Sciatic nerve (tissue), 2 donors: ENCODE results near the gene VDR. TPM values are rescaled to one million over a fixed set of nuclear protein-coding genes. Genes with fewer than 3 reads are reported as not detected.
A peak's percentile ranks its signal among the peaks of the same experiment; 100 is the strongest.

Source experiments
- ATAC-seq: fragments of 200-7000 bp; cut with Tn5 transposase; one replicate; pipeline ENCODE4 v1.9.1; 2020; ENCODE audit warnings: mild to moderate bottlenecking, moderate library complexity
- DNase-seq: peaks from one replicate; pipeline ENCODE4 v3.0.0-alpha.2; 2020; ENCODE audit warnings: low spot score
- intact Hi-C: fragments of 100-400 bp; cut with DNase I; formaldehyde crosslinking; loops from one replicate; pipeline ENCODE4 v1.14.2; 2022
- total RNA-seq: library from RNA; stranded (reverse); fragmentation: NEBNext Ultra II Directional; extraction: Animal tissue kit (Norgen Biotek cat#: 25700); gene quantifications from one replicate; pipeline ENCODE4 v1.2.1, GENCODE V29; 2021
- donor health status: DM: no; HTN: no; CAD: no.
- donor health status: DM: no; HTN: no; CAD: no.

The VDR gene
- total RNA-seq, 1 donor from 2014 or later, result 1.9 TPM

GRCh38 chr12:47938093-47938492, 33.3 kb upstream of the VDR start:
- no peak for DNase-seq
- intact Hi-C loops, result no loop called here
- ATAC-seq, result no peak

- intact Hi-C loops, result no loop called here
- ATAC-seq, result peak; percentile 91
- peak; percentile 68 for DNase-seq
Observed at GRCh38 chr12:47935184-47935583, 30.4 kb upstream of the VDR start.

GRCh38 chr12:47931187-47931586, 26.4 kb upstream of the VDR start:
- ATAC-seq (no peak), DNase-seq (no peak)
- intact Hi-C loops, result no loop called here

- ATAC-seq (no peak), DNase-seq (no peak)
- intact Hi-C loops, result no loop called here
Observed at GRCh38 chr12:47930634-47931033, 25.8 kb upstream of the VDR start.

- intact Hi-C loops, result no loop called here
- no peak for DNase-seq
- no peak for ATAC-seq
Observed at GRCh38 chr12:47927346-47927745, 22.6 kb upstream of the VDR start.

DNA sequence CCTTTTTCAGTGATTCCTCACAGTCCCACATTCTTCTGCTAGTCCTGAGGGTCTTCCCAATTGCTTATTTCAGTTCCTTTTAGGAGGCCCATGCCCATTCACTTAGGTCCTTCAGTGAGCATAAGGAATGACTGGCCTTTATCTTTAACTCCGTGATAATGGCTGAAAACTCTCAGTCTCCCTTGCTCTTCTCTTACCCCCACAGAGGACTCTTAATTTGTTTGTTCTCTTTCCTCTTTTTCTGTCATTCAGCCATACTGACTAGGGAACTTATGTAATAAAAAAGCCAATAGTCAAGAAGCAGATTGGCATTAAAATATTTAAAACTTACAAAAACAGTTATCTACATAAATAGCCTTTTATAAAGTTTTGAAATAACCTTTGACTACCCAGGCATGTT, 17.1 kb upstream of the VDR start:
- ATAC-seq, result no peak
- intact Hi-C loops, result no loop called here

DNA sequence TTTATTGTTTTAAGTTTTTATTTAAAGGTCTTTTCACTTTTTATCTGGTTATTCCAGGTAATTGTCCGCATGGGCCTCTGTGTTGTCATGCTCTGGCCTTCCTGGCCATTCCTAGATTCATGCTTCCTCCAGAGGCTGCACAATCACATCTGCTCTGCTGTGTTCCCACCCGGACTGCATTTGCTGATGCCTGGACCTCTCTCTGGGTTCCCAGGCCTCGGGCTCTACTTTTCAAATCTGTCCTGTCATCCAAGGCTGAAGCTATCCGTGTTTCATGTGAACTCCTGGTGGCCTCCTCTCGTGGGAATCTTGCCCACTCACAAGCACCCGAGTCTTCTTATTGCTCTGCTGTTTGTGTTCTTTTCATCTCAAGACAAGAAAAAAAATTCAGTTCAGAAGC, 16.1 kb upstream of the VDR start:
- no peak for ATAC-seq
- DNase-seq, result no peak
- intact Hi-C loops, result no loop called here

More for the DNA sequence above, 17.1 kb upstream of the VDR start:
- DNase-seq, result no peak

DNA sequence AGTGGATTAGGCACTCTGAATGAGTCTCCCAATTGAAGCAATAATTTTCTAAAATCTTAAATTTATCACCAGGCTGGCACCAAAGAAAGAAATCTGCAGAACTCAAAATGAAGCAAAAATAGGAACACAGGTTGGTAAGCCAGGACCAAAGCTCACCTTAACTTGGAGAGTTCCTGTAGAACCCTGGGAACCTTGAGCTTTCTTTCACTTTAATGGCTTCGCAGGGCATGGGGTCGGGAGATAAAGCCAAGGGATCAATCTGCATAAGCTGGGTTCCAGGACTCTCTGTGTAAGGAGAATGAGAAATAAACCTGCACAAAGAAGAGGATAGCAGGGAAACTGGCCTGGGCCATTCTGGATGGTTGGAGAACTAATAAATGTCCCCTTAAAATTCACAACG, 8.3 kb upstream of the VDR start:
- DNase-seq (no peak), ATAC-seq (no peak)
- intact Hi-C loops, result no loop called here

GRCh38 chr12:47912556-47912955, 7.8 kb upstream of the VDR start:
- ATAC-seq, result no peak
- no peak for DNase-seq
- intact Hi-C loops, result no loop called here

DNA sequence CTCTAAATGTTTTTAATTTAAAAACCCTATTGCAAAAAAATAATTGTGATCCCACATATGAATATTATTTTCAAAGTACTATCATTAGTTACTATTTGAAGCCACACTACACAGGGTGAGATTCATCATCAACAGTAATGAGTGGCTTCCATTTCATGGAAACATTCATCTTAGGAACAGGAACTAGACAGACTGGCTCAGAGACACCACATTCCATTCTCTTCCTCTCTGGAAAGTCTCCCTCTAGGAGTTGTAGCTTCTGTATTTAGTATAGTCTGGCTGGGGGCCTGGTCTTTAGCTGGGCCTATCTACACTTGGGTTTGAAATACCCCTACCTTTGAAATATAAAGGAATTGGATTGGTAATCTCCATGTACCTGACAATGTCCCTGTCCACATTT, 6.2 kb upstream of the VDR start:
- DNase-seq (no peak), ATAC-seq (no peak)
- intact Hi-C loops, result no loop called here

GRCh38 chr12:47910486-47910885, 5.7 kb upstream of the VDR start:
- intact Hi-C loops, result no loop called here
- ATAC-seq (no peak), DNase-seq (no peak)

GRCh38 chr12:47909839-47910465, 5.2 kb upstream of the VDR start:
- ATAC-seq (no peak), DNase-seq (no peak)
- intact Hi-C loops, result no loop called here

DNA sequence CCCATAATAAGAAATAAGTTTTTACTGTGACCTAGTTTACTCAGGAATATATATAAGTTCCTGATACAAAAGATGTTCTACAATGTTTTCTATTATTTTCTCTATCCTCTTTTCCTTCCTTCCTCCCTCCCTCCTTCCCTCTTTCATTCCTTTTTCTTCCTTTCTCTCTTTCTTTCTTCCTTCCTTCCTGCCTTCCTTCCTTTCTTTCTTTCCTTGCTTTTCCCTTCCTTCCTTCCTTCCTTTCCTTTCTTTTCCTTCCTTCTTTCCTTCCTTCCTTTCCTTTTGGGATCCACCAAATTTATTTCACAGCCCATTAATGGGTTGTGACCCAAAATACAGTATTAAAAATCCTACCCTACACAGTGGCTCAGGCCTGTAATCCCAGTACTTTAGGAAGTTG, 3.9 kb upstream of the VDR start:
- ATAC-seq, result no peak
- DNase-seq, result no peak
- intact Hi-C loops, result no loop called here

DNA sequence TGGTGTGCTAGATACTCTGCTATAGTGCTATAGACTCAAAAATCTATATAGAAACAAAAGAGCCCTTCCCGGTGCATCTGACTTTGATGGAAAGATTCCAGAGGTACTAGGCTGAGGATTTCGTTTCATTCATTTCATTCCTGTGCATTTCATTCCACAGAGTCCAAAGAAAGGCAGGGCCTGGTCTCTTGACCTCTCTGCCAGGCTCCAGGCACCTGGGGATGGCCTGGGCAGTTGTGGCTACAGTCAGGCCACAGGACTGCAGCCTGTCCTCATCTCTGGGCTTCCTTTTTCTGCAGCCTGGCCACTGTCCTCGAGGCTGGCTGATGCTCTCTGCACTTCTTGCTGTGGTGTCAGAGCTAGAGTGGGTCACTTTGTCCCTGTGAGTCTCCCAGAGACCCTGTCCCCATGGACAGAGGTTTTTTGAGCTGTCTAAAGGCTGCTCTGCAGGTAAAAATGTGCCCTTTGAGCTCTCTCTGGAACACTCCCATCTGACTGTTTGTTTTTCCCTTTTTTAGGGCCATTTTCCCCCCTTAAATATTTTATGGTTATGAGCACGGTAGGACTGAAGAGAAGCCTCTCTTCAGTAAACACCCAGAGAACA, 3.2 kb upstream of the VDR start:
- intact Hi-C loops, result no loop called here
- DNase-seq (no peak), ATAC-seq (no peak)

DNA sequence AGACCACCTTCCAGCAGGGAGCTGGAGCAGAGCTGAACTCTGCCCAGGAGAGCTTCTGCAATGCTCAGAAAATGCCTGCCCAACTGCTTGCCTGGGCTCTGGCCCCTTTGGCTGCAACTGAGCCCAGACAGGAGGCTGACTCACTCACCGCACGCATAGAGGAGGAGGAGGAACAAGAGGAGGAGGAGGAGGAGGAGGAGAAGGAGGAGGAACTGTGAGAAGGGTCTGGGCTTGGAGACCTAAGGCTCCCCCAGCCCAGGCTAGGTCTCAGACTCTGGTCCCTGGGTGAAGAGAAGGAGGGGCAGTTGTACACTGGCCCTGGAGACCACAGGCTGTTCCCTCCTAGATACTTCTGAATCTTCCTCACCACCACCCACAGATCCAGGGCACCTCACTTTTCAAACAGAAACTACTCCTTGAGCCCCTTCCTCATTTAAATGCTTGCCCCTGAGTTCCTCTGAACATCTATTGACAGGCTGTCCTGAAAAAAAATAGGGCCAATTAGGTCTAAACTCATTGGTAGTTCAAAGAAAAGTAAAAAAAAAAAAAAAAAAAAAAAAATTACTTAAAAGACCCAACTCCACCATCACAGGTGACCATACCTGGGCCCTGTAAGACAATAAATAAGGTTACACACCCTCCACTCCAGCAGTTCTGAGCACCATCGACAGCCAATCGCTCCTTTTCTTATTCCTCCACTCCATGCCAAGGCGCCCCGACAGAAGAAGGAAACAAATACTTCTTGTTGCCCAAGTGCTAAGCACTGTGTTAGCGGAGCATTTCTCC, 674 bp downstream of the VDR start:
- ATAC-seq (peak; percentile 67), DNase-seq (no peak)
- intact Hi-C loops, result no loop called here

GRCh38 chr12:47903151-47903611, 1.6 kb downstream of the VDR start:
- ATAC-seq, result no peak
- no peak for DNase-seq
- intact Hi-C loops, result no loop called here

- ATAC-seq (no peak), DNase-seq (no peak)
- intact Hi-C loops, result no loop called here
Observed at GRCh38 chr12:47902131-47902639, 2.6 kb downstream of the VDR start.

DNA sequence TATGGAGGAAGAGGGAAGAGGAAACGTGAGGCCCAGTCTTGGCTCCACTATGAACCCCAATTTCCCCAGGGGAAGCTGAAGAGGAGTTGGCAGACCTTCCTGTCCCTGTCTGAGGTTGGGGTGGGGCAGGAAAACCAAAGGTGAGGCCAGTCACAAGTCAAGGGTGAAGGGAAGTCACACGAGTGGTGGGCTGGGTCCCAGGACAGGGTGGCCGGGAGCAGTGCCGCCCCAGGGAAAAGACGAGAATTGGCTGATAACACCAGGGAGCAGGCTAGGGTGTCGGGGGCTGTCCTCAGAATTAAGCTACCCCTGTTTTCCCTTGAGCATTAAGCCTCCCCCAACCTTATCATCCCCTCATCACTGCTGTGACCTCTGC, 3.1 kb downstream of the VDR start:
- ATAC-seq (no peak), DNase-seq (no peak)
- intact Hi-C loops, result no loop called here

- DNase-seq (no peak), ATAC-seq (no peak)
- intact Hi-C loops, result no loop called here
Observed at GRCh38 chr12:47901063-47901717, 3.6 kb downstream of the VDR start.
